MM.1S (cell line): ENCODE data around the gene INTS11.

Source experiments
- DNase-seq: peaks from one replicate; pipeline ENCODE4 v3.0.0-alpha.2; 2015
- H2AFZ ChIP-seq: fragments of 300-600 bp; sonication (generic); 2 replicates; pipeline ENCODE4 v1.6.0; 2016; ENCODE audit warnings: antibody characterized with exemption, low read length
- H3F3A ChIP-seq: fragments of 300-600 bp; sonication (generic); 2 replicates; pipeline ENCODE4 v1.6.1; 2016; ENCODE audit warnings: mild to moderate bottlenecking, antibody characterized with exemption, low read length, moderate library complexity, mixed read lengths; ENCODE audit not compliant: insufficient read depth
- H3K27ac ChIP-seq: fragments of 300-600 bp; sonication (generic); 2 replicates; pipeline ENCODE4 v1.5.1; 2016; ENCODE audit warnings: mild to moderate bottlenecking, low read length
- H3K27me3 ChIP-seq: fragments of 300-600 bp; sonication (generic); replicated peaks from 2 replicates; pipeline ENCODE4 v1.6.0; 2016; ENCODE audit warnings: low read length; ENCODE audit not compliant: insufficient read depth
- H3K36me3 ChIP-seq: fragments of 300-600 bp; sonication (generic); replicated peaks from 2 replicates; pipeline ENCODE4 v1.6.1; 2016; ENCODE audit warnings: mild to moderate bottlenecking, low read length, mixed read lengths; ENCODE audit not compliant: insufficient read depth
- H3K4me1 ChIP-seq: fragments of 300-600 bp; sonication (generic); 2 replicates; pipeline ENCODE4 v1.6.1; 2016; ENCODE audit warnings: low read length, mixed read lengths
- H3K4me2 ChIP-seq: fragments of 300-600 bp; sonication (generic); 2 replicates; pipeline ENCODE4 v1.6.0; 2016; ENCODE audit warnings: low read depth, low read length
- H3K4me3 ChIP-seq: fragments of 300-600 bp; sonication (generic); 2 replicates; pipeline ENCODE4 v1.5.1; 2016; ENCODE audit warnings: low read length, mixed read lengths
- H3K79me2 ChIP-seq: fragments of 300-600 bp; sonication (generic); 2 replicates; pipeline ENCODE4 v1.6.1; 2016; ENCODE audit warnings: mixed run types, low read length, mixed read lengths
- H3K9ac ChIP-seq: fragments of 300-600 bp; sonication (generic); 2 replicates; pipeline ENCODE4 v1.6.1; 2016; ENCODE audit warnings: low read length, mixed read lengths
- H3K9me2 ChIP-seq: fragments of 300-600 bp; sonication (generic); replicated peaks from 2 replicates; pipeline ENCODE4 v1.6.1; 2016; ENCODE audit warnings: mild to moderate bottlenecking, low read length, mixed read lengths; ENCODE audit not compliant: insufficient read depth
- H3K9me3 ChIP-seq: fragments of 300-600 bp; sonication (generic); replicated peaks from 2 replicates; pipeline ENCODE4 v1.6.1; 2016; ENCODE audit warnings: mild to moderate bottlenecking, low read length, mixed read lengths; ENCODE audit not compliant: insufficient read depth
- H4K20me1 ChIP-seq: fragments of 300-600 bp; sonication (generic); 2 replicates; pipeline ENCODE4 v1.6.1; 2016; ENCODE audit warnings: mild to moderate bottlenecking, low read length, moderate library complexity, mixed read lengths; ENCODE audit not compliant: insufficient read depth
- EZH2 ChIP-seq: fragments of 300-600 bp; sonication (generic); optimal IDR thresholded peaks from 2 replicates; pipeline ENCODE3; 2017; ENCODE audit warnings: low read depth, mild to moderate bottlenecking, antibody characterized with exemption, low read length, mixed read lengths
- EZH2phosphoT487 ChIP-seq: fragments of 300-600 bp; sonication (generic); IDR thresholded peaks from 2 replicates; pipeline ENCODE4 v1.6.1; 2018; ENCODE audit warnings: antibody characterized with exemption, low read length
- TF ChIP-seq, protein P1 (sequence below): fragments of 300-600 bp; sonication (generic); IDR thresholded peaks from 2 replicates; pipeline ENCODE4 v1.5.1; 2016; ENCODE audit warnings: antibody characterized with exemption, low read length, mixed read lengths

INTS11 gene

DNA sequence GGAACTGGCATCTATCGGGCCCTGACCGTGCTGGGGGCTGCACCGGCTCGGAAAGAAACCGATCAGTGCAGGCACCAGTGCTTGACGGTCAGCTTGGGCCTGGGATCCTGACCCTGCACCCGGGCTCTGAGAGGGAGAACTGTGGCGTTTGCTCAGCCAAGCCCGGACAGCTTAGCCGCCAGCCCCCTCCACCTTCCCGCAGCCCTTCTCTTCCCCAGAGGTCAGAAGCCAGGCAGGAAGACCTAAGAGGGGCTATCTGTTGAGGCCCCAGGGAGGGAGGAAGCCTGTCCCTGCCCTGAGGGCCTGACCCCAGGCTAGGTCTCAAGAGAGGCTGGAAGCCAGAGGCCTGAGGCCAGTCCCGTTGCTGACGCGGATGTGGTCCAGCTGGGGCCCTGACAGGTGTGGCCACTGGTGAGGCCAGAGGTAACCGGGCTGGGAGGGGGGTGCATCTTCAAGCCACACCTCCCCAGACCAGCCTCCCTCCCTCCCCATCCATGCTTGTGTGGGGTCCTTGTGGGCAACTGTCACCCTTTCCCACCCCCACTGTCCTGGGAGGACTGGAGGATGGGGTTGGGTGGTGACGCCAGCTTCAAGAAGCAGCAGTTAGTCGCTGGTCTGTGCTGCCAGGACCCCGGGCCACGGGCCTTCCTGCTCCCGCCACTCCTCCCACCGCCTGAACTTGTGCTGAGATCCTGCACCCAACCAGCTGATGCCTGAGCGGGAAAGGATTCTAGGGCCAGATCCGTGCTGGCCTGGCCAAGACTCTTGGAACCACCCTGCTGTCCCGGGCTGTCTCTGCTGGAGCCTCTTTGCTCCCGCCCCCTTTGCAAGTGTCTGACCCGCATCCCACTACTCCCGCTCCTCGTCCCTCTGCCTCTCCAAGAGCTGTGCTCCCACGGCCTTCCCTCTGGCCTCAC, 27.3 kb upstream of the INTS11 start:
- no peaks in the 10 kb centered on the region for H4K20me1 ChIP-seq
- no peaks in the 10 kb centered on the region for H3K36me3 ChIP-seq
- H3K9me2 ChIP-seq = no peaks in the 10 kb centered on the region
- H3K27me3 ChIP-seq = peaks cover 29% of the 10 kb centered on the region
- peaks cover 17% of the 10 kb centered on the region for H3K79me2 ChIP-seq
- H3K4me2 ChIP-seq = no peak overlapping the region
- no peak for DNase-seq
- H3K4me3 ChIP-seq = no peak overlapping the region
- no peak overlapping the region for H3K9ac ChIP-seq
- TF ChIP-seq EZH2phosphoT487 (no peak), EZH2 (no peak)
- TF ChIP-seq, protein P1, sequence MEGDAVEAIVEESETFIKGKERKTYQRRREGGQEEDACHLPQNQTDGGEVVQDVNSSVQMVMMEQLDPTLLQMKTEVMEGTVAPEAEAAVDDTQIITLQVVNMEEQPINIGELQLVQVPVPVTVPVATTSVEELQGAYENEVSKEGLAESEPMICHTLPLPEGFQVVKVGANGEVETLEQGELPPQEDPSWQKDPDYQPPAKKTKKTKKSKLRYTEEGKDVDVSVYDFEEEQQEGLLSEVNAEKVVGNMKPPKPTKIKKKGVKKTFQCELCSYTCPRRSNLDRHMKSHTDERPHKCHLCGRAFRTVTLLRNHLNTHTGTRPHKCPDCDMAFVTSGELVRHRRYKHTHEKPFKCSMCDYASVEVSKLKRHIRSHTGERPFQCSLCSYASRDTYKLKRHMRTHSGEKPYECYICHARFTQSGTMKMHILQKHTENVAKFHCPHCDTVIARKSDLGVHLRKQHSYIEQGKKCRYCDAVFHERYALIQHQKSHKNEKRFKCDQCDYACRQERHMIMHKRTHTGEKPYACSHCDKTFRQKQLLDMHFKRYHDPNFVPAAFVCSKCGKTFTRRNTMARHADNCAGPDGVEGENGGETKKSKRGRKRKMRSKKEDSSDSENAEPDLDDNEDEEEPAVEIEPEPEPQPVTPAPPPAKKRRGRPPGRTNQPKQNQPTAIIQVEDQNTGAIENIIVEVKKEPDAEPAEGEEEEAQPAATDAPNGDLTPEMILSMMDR = no peak
- H2AFZ ChIP-seq = no peak overlapping the region
- no peak overlapping the region for H3K27ac ChIP-seq
- H3K9me3 ChIP-seq = no peaks in the 10 kb centered on the region
- no peaks in the 10 kb centered on the region for H3F3A ChIP-seq
- H3K4me1 ChIP-seq = no peaks in the 10 kb centered on the region

DNA sequence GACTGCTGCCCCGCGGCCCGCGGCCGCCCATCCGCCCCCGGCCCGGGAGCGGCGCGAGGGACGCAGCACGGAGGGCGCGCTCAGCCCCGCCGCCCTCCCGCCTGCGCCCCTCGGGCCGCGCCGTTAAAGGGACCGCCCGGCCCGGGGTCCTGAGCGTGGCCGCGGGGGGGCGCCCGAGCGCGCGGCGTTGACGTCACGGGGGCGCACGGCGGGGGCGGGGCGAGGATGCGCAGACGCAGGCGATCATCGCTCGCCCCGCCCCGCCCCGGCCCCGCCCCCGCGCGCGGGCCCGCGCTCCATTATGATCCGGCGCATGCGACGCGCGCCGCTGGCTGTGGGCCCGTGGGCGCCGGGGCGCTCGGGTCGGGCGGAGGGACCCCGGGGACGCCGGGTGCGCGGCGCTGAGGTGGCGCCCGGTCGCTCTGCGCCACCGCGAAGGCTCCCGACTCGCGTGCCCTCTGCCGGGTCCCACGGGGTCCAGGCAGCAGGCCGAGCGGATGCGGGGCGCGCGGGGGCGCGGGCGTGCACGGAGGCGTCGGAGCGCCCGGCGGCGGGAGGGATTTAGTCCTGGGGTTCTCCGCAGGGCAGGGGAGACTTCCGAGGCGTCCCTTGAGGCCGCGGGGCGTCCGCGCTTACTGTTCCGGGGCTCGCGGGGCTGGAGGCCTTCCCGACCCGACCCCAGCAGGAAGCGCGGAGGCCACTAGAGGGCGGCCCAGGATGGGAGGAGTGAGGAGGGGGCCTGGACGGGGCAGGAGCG, 25.0 kb upstream of the INTS11 start, which contains the start of gene DVL1:
TSS of gene DVL1 (minus strand) at position 163 of the 757 bp plus-strand sequence. CDS start 353 bp downstream, outside the sequence.
- peak within 1 kb of the TSS; percentile 74 for H3K4me3 ChIP-seq
- peak within 1 kb of the TSS; percentile 94 for H3K4me2 ChIP-seq
- DNase-seq = peak; percentile 67
- peaks cover 28% of the 10 kb centered on the region for H3K27me3 ChIP-seq
- H3K9me2 ChIP-seq = no peaks in the 10 kb centered on the region
- H3F3A ChIP-seq = no peaks in the 10 kb centered on the region
- no peaks in the 10 kb centered on the region for H3K36me3 ChIP-seq
- TF ChIP-seq, protein P1 = peak; percentile 39; the same call in 1 of the 2 replicates
- TF ChIP-seq EZH2phosphoT487 (no peak), EZH2 (no peak)
- no peak within 1 kb of the TSS for H3K27ac ChIP-seq
- H3K4me1 ChIP-seq = no peaks in the 10 kb centered on the region
- H3K79me2 ChIP-seq = peaks cover 22% of the 10 kb centered on the region
- no peaks in the 10 kb centered on the region for H3K9me3 ChIP-seq
- peak within 1 kb of the TSS; percentile 81 for H3K9ac ChIP-seq
- no peak within 1 kb of the TSS for H2AFZ ChIP-seq
- H4K20me1 ChIP-seq = no peaks in the 10 kb centered on the region

DNA sequence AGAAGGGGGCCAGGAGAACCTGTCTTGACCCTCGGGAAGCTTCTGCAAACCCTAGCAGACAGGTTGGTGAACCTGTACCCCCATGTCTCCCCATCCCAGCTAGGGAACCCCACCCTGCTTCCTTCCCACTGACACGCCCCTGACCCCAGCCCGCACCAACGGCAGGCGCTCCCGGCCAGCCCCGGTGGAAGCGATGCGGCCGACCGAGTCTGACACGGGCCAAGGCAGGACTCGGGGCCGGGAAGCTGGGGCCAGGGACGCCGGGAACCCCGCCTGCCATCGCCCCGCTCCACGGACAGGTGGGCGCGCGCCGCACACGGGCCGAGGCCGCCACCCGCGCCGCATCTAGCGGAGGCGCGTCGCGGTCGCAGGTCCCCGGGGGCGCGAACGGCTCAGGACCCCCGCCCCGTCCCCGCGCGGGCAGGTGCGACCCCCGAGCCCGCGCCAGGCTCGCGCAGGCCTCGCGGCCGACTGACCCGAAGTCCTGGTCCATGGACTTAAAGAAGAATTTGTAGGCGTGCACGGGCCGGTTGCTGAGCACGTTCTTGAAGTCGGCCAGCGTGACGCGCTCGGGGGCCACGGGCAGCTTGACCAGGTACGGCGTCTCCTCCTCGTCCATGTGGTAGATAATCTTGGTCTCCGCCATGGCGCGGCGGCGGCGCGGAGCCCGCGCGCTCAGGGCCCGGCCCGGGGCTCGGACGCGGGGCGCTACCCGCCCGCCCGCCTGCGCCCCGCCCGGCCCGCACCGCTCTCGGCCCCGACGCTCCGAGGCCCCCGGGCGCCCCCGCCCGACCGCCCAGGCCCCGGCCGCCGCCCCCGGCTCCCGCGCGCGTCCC, 24.2 kb upstream of the INTS11 start:
- H4K20me1 ChIP-seq = no peaks in the 10 kb centered on the region
- H2AFZ ChIP-seq = no peak overlapping the region
- peak overlapping the region; percentile 94 for H3K4me2 ChIP-seq
- peaks cover 20% of the 10 kb centered on the region for H3K27me3 ChIP-seq
- H3K9me3 ChIP-seq = no peaks in the 10 kb centered on the region
- H3K4me3 ChIP-seq = peak overlapping the region; percentile 74
- peaks cover 22% of the 10 kb centered on the region for H3K79me2 ChIP-seq
- peak overlapping the region; percentile 61 for H3K9ac ChIP-seq
- no peak overlapping the region for H3K27ac ChIP-seq
- no peaks in the 10 kb centered on the region for H3K9me2 ChIP-seq
- TF ChIP-seq EZH2phosphoT487 = no peak
- TF ChIP-seq, protein P1 = no peak
- TF ChIP-seq EZH2 = no peak
- no peaks in the 10 kb centered on the region for H3F3A ChIP-seq
- no peaks in the 10 kb centered on the region for H3K36me3 ChIP-seq
- no peaks in the 10 kb centered on the region for H3K4me1 ChIP-seq
- no peak for DNase-seq
